Measurements from ENCODE around the gene SH3TC1.

- no peak for TF ChIP-seq SP1 (IDR thresholded peaks at IDR 0.05)
- TF ChIP-seq, protein P1, sequence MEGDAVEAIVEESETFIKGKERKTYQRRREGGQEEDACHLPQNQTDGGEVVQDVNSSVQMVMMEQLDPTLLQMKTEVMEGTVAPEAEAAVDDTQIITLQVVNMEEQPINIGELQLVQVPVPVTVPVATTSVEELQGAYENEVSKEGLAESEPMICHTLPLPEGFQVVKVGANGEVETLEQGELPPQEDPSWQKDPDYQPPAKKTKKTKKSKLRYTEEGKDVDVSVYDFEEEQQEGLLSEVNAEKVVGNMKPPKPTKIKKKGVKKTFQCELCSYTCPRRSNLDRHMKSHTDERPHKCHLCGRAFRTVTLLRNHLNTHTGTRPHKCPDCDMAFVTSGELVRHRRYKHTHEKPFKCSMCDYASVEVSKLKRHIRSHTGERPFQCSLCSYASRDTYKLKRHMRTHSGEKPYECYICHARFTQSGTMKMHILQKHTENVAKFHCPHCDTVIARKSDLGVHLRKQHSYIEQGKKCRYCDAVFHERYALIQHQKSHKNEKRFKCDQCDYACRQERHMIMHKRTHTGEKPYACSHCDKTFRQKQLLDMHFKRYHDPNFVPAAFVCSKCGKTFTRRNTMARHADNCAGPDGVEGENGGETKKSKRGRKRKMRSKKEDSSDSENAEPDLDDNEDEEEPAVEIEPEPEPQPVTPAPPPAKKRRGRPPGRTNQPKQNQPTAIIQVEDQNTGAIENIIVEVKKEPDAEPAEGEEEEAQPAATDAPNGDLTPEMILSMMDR (IDR thresholded peaks at IDR 0.05; ENCODE audit: low read depth, low read length, missing input control): no peak
- TF ChIP-seq RAD21 (IDR thresholded peaks at IDR 0.05): no peak
- TF ChIP-seq, protein P2, sequence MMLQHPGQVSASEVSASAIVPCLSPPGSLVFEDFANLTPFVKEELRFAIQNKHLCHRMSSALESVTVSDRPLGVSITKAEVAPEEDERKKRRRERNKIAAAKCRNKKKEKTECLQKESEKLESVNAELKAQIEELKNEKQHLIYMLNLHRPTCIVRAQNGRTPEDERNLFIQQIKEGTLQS (IDR thresholded peaks at IDR 0.05): no peak
- no peak for TF ChIP-seq RXRA (IDR thresholded peaks at IDR 0.05)
- no peak for TF ChIP-seq YY1 (IDR thresholded peaks at IDR 0.05)
Measured at GRCh38 chr4:8173492-8174242, 25.4 kb upstream of the SH3TC1 start.
